Effector memory CD4-positive, alpha-beta T cell (primary cell): ENCODE measurements around the gene SCAMP4.

ENCODE experiments used
- DNase-seq, 3 donors: peaks; one replicate each; pipeline ENCODE4 v3.0.0-alpha.2; 2020
- H3K27ac ChIP-seq: 2 replicates; pipeline ENCODE4 v1.7.0; 2013; ENCODE audit warnings: mild to moderate bottlenecking, low read length, moderate library complexity; ENCODE audit not compliant: insufficient read depth, poor library complexity, severe bottlenecking
- H3K27me3 ChIP-seq: replicated peaks from 2 replicates; pipeline ENCODE4 v1.7.0; 2013; ENCODE audit warnings: mild to moderate bottlenecking, low read length; ENCODE audit not compliant: insufficient read depth, control insufficient read depth, poor library complexity, severe bottlenecking
- H3K36me3 ChIP-seq: 2 replicates; pipeline ENCODE4 v1.7.0; 2013; ENCODE audit warnings: mild to moderate bottlenecking, low read length, moderate library complexity; ENCODE audit not compliant: control insufficient read depth, insufficient read depth
- H3K4me1 ChIP-seq: 2 replicates; pipeline ENCODE4 v1.7.0; 2013; ENCODE audit warnings: low read length, mild to moderate bottlenecking; ENCODE audit not compliant: control insufficient read depth, insufficient read depth, poor library complexity, severe bottlenecking
- H3K4me3 ChIP-seq: 2 replicates; pipeline ENCODE4 v1.7.0; 2013; ENCODE audit warnings: low read length, low read depth, mild to moderate bottlenecking; ENCODE audit not compliant: insufficient read depth, poor library complexity, severe bottlenecking
- H3K9me3 ChIP-seq: 2 replicates; pipeline ENCODE4 v1.7.0; 2013; ENCODE audit warnings: mild to moderate bottlenecking, low read length, moderate library complexity; ENCODE audit not compliant: control insufficient read depth

Gene SCAMP4

GRCh38 chr19:1896508-1896907 is 8.7 kb upstream of the SCAMP4 start:
- Histone ChIP-seq H3K27ac (no peak overlapping the region), H3K36me3 (no peaks in the 10 kb centered on the region), H3K27me3 (no peaks in the 10 kb centered on the region), H3K4me3 (no peak overlapping the region), H3K9me3 (no peaks in the 10 kb centered on the region), H3K4me1 (peaks cover 16% of the 10 kb centered on the region)
- DNase-seq = no peak

- no peak overlapping the region for H3K27ac ChIP-seq
- no peak overlapping the region for H3K4me3 ChIP-seq
- H3K36me3 ChIP-seq = no peaks in the 10 kb centered on the region
- no peak for DNase-seq
- no peaks in the 10 kb centered on the region for H3K4me1 ChIP-seq
- H3K9me3 ChIP-seq = no peaks in the 10 kb centered on the region
- H3K27me3 ChIP-seq = no peaks in the 10 kb centered on the region
Observed at GRCh38 chr19:1901940-1902404, 3.2 kb upstream of the SCAMP4 start.

GRCh38 chr19:1902923-1903322 is 2.3 kb upstream of the SCAMP4 start:
- Histone ChIP-seq H3K36me3 (no peaks in the 10 kb centered on the region), H3K4me3 (no peak overlapping the region), H3K4me1 (no peaks in the 10 kb centered on the region), H3K27ac (no peak overlapping the region), H3K27me3 (no peaks in the 10 kb centered on the region), H3K9me3 (no peaks in the 10 kb centered on the region)
- no peak for DNase-seq

- H3K4me1 ChIP-seq = peaks cover 6% of the 10 kb centered on the region
- H3K4me3 ChIP-seq = no peak overlapping the region
- H3K36me3 ChIP-seq = no peaks in the 10 kb centered on the region
- H3K9me3 ChIP-seq = no peaks in the 10 kb centered on the region
- DNase-seq = no peak
- peak overlapping the region; percentile 84 for H3K27ac ChIP-seq
- H3K27me3 ChIP-seq = no peaks in the 10 kb centered on the region
Observed at GRCh38 chr19:1904860-1905109, 414 bp upstream of the SCAMP4 start.

GRCh38 chr19:1905863-1906375 is 720 bp downstream of the SCAMP4 start:
- Histone ChIP-seq H3K27ac (peak overlapping the region; percentile 84), H3K9me3 (no peaks in the 10 kb centered on the region), H3K4me1 (peaks cover 6% of the 10 kb centered on the region), H3K4me3 (peak overlapping the region; percentile 65), H3K36me3 (no peaks in the 10 kb centered on the region), H3K27me3 (no peaks in the 10 kb centered on the region)
- no peak for DNase-seq

GRCh38 chr19:1906985-1907562 is 1.9 kb downstream of the SCAMP4 start:
- Histone ChIP-seq H3K27me3 (no peaks in the 10 kb centered on the region), H3K4me3 (no peak overlapping the region), H3K27ac (no peak overlapping the region), H3K9me3 (no peaks in the 10 kb centered on the region), H3K36me3 (peaks cover 3% of the 10 kb centered on the region), H3K4me1 (peaks cover 6% of the 10 kb centered on the region)
- no peak for DNase-seq

- no peak for DNase-seq
- Histone ChIP-seq H3K4me1 (peaks cover 6% of the 10 kb centered on the region), H3K27ac (no peak overlapping the region), H3K27me3 (no peaks in the 10 kb centered on the region), H3K36me3 (peaks cover 3% of the 10 kb centered on the region), H3K9me3 (no peaks in the 10 kb centered on the region), H3K4me3 (no peak overlapping the region)
Observed at GRCh38 chr19:1907563-1908363, 2.6 kb downstream of the SCAMP4 start.

GRCh38 chr19:1908364-1908678 is 3.1 kb downstream of the SCAMP4 start:
- Histone ChIP-seq H3K4me1 (peaks cover 6% of the 10 kb centered on the region), H3K27me3 (no peaks in the 10 kb centered on the region), H3K9me3 (no peaks in the 10 kb centered on the region), H3K27ac (no peak overlapping the region), H3K4me3 (no peak overlapping the region), H3K36me3 (peaks cover 8% of the 10 kb centered on the region)
- DNase-seq = no peak

- no peak overlapping the region for H3K27ac ChIP-seq
- H3K4me1 ChIP-seq = peaks cover 6% of the 10 kb centered on the region
- H3K4me3 ChIP-seq = no peak overlapping the region
- H3K36me3 ChIP-seq = peaks cover 12% of the 10 kb centered on the region
- no peak for DNase-seq
- H3K9me3 ChIP-seq = no peaks in the 10 kb centered on the region
- H3K27me3 ChIP-seq = no peaks in the 10 kb centered on the region
Observed at GRCh38 chr19:1909761-1910080, 4.5 kb downstream of the SCAMP4 start.

GRCh38 chr19:1910177-1910576 is 5.0 kb downstream of the SCAMP4 start:
- Histone ChIP-seq H3K27ac (no peak overlapping the region), H3K9me3 (no peaks in the 10 kb centered on the region), H3K27me3 (no peaks in the 10 kb centered on the region), H3K4me1 (peaks cover 6% of the 10 kb centered on the region), H3K4me3 (no peak overlapping the region), H3K36me3 (peaks cover 12% of the 10 kb centered on the region)
- DNase-seq = no peak
